ENCODE measurements around the gene CEP41. TPM values are rescaled to one million over a fixed set of nuclear protein-coding genes. Genes with fewer than 3 reads are reported as not detected.

The CEP41 gene
- total and polyA plus RNA-seq, 4 donors, result 2.1 to 7.5 (median 6.4) TPM

DNA sequence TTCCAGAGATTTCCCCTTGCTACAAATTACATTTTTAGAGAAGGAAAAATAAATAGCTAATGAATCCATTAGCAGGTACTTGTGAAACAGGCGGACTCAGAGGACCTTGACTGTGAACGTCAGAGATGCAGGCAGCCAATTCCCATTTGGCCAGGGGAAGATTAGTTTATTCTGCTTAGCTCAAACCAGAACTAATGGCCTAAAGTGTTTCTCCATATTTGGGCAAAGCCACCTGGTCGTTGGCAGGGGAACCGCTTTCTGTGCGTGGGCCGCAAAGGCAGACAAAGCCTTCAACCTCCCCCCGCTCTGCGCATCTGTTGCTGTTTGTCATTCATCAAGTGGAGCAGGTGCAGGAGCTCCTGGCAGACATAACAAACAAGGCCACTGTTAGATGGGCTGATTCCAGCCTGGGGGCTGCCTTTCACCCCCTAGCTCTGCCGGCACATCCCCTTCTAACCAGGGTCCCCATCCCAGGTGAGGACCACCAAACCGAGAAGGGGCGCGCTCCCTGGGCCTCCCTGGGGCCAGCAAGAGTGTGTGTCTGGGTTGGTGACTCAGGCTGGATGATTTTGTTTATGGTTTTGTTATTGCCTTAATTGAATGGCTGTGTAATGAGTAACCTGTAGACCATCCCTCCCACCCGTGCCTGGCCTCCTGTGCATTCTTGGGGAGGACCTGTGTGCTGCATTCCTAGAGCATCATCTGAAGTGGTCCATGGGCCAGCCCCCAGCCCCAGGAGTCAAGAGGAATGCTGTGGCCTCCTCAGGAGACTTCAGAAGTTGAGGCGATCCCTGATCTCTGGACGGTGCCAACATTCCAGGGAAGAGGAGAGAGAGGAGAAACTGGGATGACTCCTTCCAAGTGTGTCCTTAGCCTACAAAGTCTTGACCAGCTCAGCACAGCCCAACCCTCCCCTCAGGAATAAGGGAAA, 75.0 kb downstream of the CEP41 start:
- no peak overlapping the region for H3K4me3 ChIP-seq (ENCODE audit: low read length in 2 of 2)
- H3K9me3 ChIP-seq (ENCODE audit: control insufficient read depth, low read length), result no peaks in the 10 kb centered on the region
- no peak for ATAC-seq (ENCODE audit: low FRiP score)
- no peak for DNase-seq
- 76 to 79% methylated on average over 15 of the region's 15 CpGs for WGBS, 2 donors
- H3K36me3 ChIP-seq (ENCODE audit: control insufficient read depth in 1 of 2, insufficient read depth in 2 of 2, low read length in 1 of 2), result no peaks in the 10 kb centered on the region
- H3K4me1 ChIP-seq (ENCODE audit: control insufficient read depth in 1 of 2, insufficient read depth in 2 of 2, low read length in 2 of 2), result no peaks in the 10 kb centered on the region
- intact Hi-C loops (cut with DNase I), result no loop called here
- H3K27me3 ChIP-seq (ENCODE audit: control insufficient read depth in 1 of 2, insufficient read depth in 2 of 2, low read length in 1 of 2), result no peaks in the 10 kb centered on the region
- no peak overlapping the region for H3K27ac ChIP-seq (ENCODE audit: low read depth in 1 of 2, low read length in 2 of 2)

DNA sequence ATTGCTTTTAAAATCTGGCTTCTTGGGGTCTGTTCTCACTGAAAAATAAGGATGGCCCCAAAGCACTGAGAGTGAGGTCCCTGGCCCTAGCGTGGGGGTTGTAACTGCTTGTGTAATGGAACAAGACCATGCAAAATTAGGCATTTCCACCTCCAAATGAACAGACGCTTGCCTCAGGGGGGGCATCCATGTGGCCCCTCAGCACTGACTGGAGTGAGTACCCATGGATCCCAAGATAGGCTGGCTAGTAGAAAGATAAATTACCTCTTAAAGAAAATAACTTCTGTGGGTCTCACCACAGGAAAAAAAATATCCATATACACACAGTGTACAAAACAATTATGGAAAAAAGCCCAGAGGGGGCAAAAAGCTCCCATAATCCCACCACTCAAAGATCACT, 75.7 kb downstream of the CEP41 start:
- no peaks in the 10 kb centered on the region for H3K27me3 ChIP-seq (ENCODE audit: control insufficient read depth in 1 of 2, insufficient read depth in 2 of 2, low read length in 1 of 2)
- no peak for ATAC-seq (ENCODE audit: low FRiP score)
- no peaks in the 10 kb centered on the region for H3K36me3 ChIP-seq (ENCODE audit: control insufficient read depth in 1 of 2, insufficient read depth in 2 of 2, low read length in 1 of 2)
- DNase-seq, result no peak
- intact Hi-C loops (cut with DNase I), result no loop called here
- H3K4me3 ChIP-seq (ENCODE audit: low read length in 2 of 2), result no peak overlapping the region
- H3K27ac ChIP-seq (ENCODE audit: low read depth in 1 of 2, low read length in 2 of 2), result no peak overlapping the region
- H3K4me1 ChIP-seq (ENCODE audit: control insufficient read depth in 1 of 2, insufficient read depth in 2 of 2, low read length in 2 of 2), result no peaks in the 10 kb centered on the region
- WGBS, 2 donors, result 75% methylated on average over 2 of the region's 2 CpGs
- no peaks in the 10 kb centered on the region for H3K9me3 ChIP-seq (ENCODE audit: control insufficient read depth, low read length)

DNA sequence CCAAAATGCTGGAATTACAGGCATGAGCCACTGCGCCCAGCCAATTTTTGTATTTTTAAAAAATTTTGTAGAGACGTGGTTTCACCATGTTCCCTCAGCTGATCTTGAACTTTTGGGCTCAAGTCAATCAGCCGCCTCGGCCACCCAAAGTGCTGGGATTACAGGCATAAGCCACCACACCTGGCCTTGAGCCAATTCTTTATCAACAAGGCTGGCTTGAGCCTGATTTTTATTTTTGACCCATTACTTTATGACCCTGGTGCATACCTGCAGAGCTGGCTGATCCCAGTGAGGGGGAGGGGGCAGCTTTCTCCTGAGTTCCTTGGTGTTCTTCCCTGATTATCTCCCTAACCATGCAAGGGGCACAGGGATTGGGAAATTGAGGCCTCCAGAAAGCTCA, 76.4 kb downstream of the CEP41 start:
- Histone ChIP-seq H3K27ac (ENCODE audit: low read depth in 1 of 2, low read length in 2 of 2) (no peak overlapping the region), H3K4me3 (ENCODE audit: low read length in 2 of 2) (no peak overlapping the region), H3K36me3 (ENCODE audit: control insufficient read depth in 1 of 2, insufficient read depth in 2 of 2, low read length in 1 of 2) (no peaks in the 10 kb centered on the region), H3K27me3 (ENCODE audit: control insufficient read depth in 1 of 2, insufficient read depth in 2 of 2, low read length in 1 of 2) (no peaks in the 10 kb centered on the region), H3K9me3 (ENCODE audit: control insufficient read depth, low read length) (no peaks in the 10 kb centered on the region), H3K4me1 (ENCODE audit: control insufficient read depth in 1 of 2, insufficient read depth in 2 of 2, low read length in 2 of 2) (no peaks in the 10 kb centered on the region)
- intact Hi-C loops (cut with DNase I), result loop anchor here in 1 of 2 donors (5.0 kb wide), 1 partner anchor 72 kb away; the partner anchor contains the start of gene CPA4
- ATAC-seq (ENCODE audit: low FRiP score) (no peak), DNase-seq (peak in 1 of 2 donors; percentile 39)
- 56 to 58% methylated on average over 4 of the region's 4 CpGs for WGBS, 2 donors

DNA sequence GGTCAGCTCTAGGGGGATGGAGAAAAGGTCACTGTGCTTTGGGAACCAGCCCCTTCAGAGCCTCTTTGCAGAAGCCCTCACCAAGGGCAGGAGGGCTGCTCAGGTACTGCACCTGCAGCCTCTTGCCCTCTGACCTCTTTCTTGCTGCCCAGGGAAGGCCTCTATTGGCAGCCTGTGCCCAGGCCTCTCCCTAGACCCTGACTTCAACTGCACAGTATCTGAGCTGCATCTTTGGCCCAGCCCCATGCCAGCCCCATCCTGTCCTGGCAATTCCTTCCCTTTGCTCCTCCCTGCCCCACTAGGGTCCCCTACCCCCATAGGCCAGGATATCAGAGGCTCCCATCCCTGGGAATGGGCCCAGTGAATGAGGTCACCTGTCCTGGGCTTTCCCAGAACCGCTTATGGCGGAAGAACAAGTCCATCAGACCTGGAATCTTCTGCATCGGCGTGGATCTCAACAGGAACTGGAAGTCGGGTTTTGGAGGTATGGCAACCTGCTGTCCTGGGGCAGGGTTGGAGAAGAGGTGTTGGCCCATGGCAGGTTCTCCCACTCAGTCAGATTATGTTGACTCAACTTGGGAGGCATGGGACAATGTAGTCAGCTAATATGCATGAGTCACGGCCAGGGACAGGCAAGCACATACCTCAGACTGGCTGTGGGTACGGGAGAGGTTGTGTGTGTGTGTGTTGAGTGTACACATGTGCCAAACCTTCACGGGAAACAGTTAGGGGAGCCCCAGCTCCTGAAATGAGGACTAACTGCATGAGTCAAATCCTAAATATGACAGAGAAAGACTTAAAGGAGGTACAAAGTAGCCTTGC, 77.6 kb downstream of the CEP41 start:
- WGBS, 2 donors, result 60% methylated on average over 8 of the region's 8 CpGs
- Histone ChIP-seq H3K9me3 (ENCODE audit: control insufficient read depth, low read length) (no peaks in the 10 kb centered on the region), H3K36me3 (ENCODE audit: control insufficient read depth in 1 of 2, insufficient read depth in 2 of 2, low read length in 1 of 2) (no peaks in the 10 kb centered on the region), H3K4me3 (ENCODE audit: low read length in 2 of 2) (no peak overlapping the region), H3K4me1 (ENCODE audit: control insufficient read depth in 1 of 2, insufficient read depth in 2 of 2, low read length in 2 of 2) (no peaks in the 10 kb centered on the region), H3K27ac (ENCODE audit: low read depth in 1 of 2, low read length in 2 of 2) (no peak overlapping the region), H3K27me3 (ENCODE audit: control insufficient read depth in 1 of 2, insufficient read depth in 2 of 2, low read length in 1 of 2) (no peaks in the 10 kb centered on the region)
- DNase-seq (peak in 1 of 2 donors; percentile 69), ATAC-seq (ENCODE audit: low FRiP score) (peak; percentile 66)
- intact Hi-C loops (cut with DNase I), result loop anchor here in 1 of 2 donors (5.0 kb wide), 1 partner anchor 71 kb away; the partner anchor contains the start of gene CPA4

DNA sequence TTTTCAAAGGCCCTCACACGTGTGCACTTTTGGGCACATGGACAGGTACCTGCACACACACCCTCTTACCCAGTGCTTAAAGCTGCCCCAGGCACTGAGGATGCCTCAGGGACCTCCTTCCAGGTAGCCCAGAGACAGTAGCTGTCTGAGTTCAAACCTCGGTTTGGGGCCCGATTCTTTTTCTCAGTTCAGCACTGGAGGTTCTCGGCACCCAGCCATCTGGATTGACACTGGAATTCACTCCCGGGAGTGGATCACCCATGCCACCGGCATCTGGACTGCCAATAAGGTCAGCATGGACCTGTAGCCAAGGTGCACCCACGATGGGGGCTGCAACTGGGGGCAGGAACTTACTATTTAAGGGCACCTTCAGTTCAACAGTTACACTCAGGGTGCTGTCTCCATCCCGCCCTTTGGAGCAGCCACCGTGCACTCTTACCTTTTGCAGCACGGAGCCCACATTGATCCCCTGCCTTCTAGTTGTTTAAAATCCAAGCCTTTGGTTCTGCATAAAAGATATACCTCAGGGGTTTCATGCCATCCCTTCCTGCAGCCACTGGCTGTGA, 78.5 kb downstream of the CEP41 start:
- intact Hi-C loops (cut with DNase I), result loop anchor here in 1 of 2 donors (5.0 kb wide), 1 partner anchor 70 kb away; the partner anchor contains the start of gene CPA4

DNA sequence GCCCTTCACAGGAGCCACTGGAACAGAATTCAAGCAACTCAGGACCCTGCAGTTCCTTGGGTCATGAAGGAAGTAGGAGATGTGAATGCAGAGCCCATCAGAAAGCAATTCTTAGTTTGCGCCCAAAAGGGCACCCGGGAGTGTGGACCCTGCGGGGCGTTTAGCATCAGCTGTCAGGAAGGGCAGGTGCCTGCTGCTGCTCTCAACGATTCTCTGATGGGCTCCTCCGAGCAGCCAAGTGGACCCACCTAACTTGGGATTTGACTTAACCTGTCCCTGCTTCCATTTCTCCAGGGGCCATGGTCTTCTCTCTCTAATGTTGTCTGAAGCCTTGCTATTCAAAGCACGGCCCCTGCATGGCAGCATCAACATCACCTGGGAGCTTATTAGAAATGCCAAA, 79.1 kb downstream of the CEP41 start:
- intact Hi-C loops (cut with DNase I), result loop anchor here in 1 of 2 donors (5.0 kb wide), 1 partner anchor 69 kb away; the partner anchor contains the start of gene CPA4
- Histone ChIP-seq H3K36me3 (ENCODE audit: control insufficient read depth in 1 of 2, insufficient read depth in 2 of 2, low read length in 1 of 2) (no peaks in the 10 kb centered on the region), H3K27me3 (ENCODE audit: control insufficient read depth in 1 of 2, insufficient read depth in 2 of 2, low read length in 1 of 2) (no peaks in the 10 kb centered on the region), H3K9me3 (ENCODE audit: control insufficient read depth, low read length) (no peaks in the 10 kb centered on the region), H3K27ac (ENCODE audit: low read depth in 1 of 2, low read length in 2 of 2) (no peak overlapping the region), H3K4me3 (ENCODE audit: low read length in 2 of 2) (no peak overlapping the region), H3K4me1 (ENCODE audit: control insufficient read depth in 1 of 2, insufficient read depth in 2 of 2, low read length in 2 of 2) (no peaks in the 10 kb centered on the region)
- 94 to 98% methylated on average over 7 of the region's 7 CpGs for WGBS, 2 donors
- DNase-seq (no peak), ATAC-seq (ENCODE audit: low FRiP score) (no peak)

More for the DNA sequence above, 78.5 kb downstream of the CEP41 start:
- Histone ChIP-seq H3K4me3 (ENCODE audit: low read length in 2 of 2) (no peak overlapping the region), H3K4me1 (ENCODE audit: control insufficient read depth in 1 of 2, insufficient read depth in 2 of 2, low read length in 2 of 2) (no peaks in the 10 kb centered on the region), H3K27ac (ENCODE audit: low read depth in 1 of 2, low read length in 2 of 2) (no peak overlapping the region), H3K36me3 (ENCODE audit: control insufficient read depth in 1 of 2, insufficient read depth in 2 of 2, low read length in 1 of 2) (no peaks in the 10 kb centered on the region), H3K27me3 (ENCODE audit: control insufficient read depth in 1 of 2, insufficient read depth in 2 of 2, low read length in 1 of 2) (no peaks in the 10 kb centered on the region), H3K9me3 (ENCODE audit: control insufficient read depth, low read length) (no peaks in the 10 kb centered on the region)
- DNase-seq, result no peak
- ATAC-seq (ENCODE audit: low FRiP score), result no peak
- 90 to 94% methylated on average over 10 of the region's 10 CpGs for WGBS, 2 donors

DNA sequence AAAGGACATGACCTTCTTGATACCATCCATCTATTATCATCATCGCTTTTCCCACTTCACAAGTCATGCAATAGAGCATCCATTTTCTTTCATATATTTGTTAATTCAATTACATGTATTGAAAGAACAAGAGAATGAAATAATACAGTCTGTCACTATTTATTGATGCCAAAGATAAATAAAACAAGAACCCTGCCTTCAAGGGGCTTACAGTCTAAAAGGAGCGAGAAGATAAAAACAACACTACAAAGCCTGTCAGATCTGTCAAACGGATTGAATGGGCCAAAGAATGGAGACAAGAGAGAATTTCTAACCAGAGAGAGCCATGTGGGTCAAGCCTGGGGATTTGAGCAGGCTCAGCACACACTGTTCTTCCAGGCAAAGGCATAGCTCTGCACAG, 80.3 kb downstream of the CEP41 start:
- Histone ChIP-seq H3K27me3 (ENCODE audit: control insufficient read depth in 1 of 2, insufficient read depth in 2 of 2, low read length in 1 of 2) (no peaks in the 10 kb centered on the region), H3K4me1 (ENCODE audit: control insufficient read depth in 1 of 2, insufficient read depth in 2 of 2, low read length in 2 of 2) (no peaks in the 10 kb centered on the region), H3K36me3 (ENCODE audit: control insufficient read depth in 1 of 2, insufficient read depth in 2 of 2, low read length in 1 of 2) (no peaks in the 10 kb centered on the region), H3K4me3 (ENCODE audit: low read length in 2 of 2) (no peak overlapping the region), H3K9me3 (ENCODE audit: control insufficient read depth, low read length) (no peaks in the 10 kb centered on the region), H3K27ac (ENCODE audit: low read depth in 1 of 2, low read length in 2 of 2) (no peak overlapping the region)
- ATAC-seq (ENCODE audit: low FRiP score) (no peak), DNase-seq (no peak)
- intact Hi-C loops (cut with DNase I), result loop anchor here in 1 of 2 donors (5.0 kb wide), 1 partner anchor 68 kb away; the partner anchor contains the start of gene CPA4
- WGBS, 2 donors, result 96% methylated on average over 3 of the region's 3 CpGs

DNA sequence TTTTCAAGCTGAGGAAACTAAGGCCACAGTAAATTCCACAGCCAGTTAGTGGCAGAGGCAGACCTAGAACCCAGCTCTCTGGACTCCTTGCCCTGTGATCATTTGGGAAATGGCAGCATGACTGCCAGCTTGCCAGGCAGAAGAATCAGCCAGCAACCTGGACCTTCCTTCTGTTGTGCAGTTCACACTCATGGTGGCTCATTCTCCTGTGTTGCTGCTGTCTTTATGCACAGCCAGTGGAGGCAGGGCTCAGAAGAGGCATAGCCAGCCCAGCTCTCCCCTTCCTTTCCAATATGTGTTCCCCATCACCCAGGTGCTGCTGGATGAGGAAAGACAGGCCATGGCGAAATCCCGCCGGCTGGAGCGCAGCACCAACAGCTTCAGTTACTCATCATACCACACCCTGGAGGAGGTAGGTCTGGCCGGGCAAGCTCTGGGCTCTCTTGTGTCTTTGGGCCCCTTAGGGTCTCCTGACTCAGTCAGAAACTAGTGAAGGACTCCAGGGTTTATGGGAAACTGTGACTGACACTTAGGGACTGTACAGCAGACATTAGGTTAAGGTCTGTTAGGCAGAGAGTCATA, 81.4 kb downstream of the CEP41 start:
- Histone ChIP-seq H3K27ac (ENCODE audit: low read depth in 1 of 2, low read length in 2 of 2) (no peak overlapping the region), H3K36me3 (ENCODE audit: control insufficient read depth in 1 of 2, insufficient read depth in 2 of 2, low read length in 1 of 2) (no peaks in the 10 kb centered on the region), H3K4me3 (ENCODE audit: low read length in 2 of 2) (no peak overlapping the region), H3K9me3 (ENCODE audit: control insufficient read depth, low read length) (no peaks in the 10 kb centered on the region), H3K27me3 (ENCODE audit: control insufficient read depth in 1 of 2, insufficient read depth in 2 of 2, low read length in 1 of 2) (no peaks in the 10 kb centered on the region), H3K4me1 (ENCODE audit: control insufficient read depth in 1 of 2, insufficient read depth in 2 of 2, low read length in 2 of 2) (no peaks in the 10 kb centered on the region)
- ATAC-seq (ENCODE audit: low FRiP score), result no peak
- intact Hi-C loops (cut with DNase I), result no loop called here
- no peak for DNase-seq
- WGBS, 2 donors, result 97 to 100% methylated on average over 5 of the region's 5 CpGs
